A673 (cell line): ENCODE data around the gene SH3RF3. TPM values are rescaled to one million over a fixed set of nuclear protein-coding genes. Genes with fewer than 3 reads are reported as not detected.

ENCODE experiments used
- BruUV-seq: library from RNA; stranded (reverse); fragments of 400-500 nt; replicated peaks from 2 replicates; lab custom pipeline; 2021; lab: Mats Ljungman, UMichigan
- CTCF ChIA-PET: fragments of 300-600 bp; sonication (Branson Sonifier 250); formaldehyde crosslinking; loops from one replicate; lab custom pipeline; 2022; ENCODE audit warnings: antibody characterized with exemption; lab: Charles Lee
- POLR2A ChIA-PET: fragments of 300-600 bp; sonication (Branson Sonifier 250); formaldehyde crosslinking; loops from one replicate; lab custom pipeline; 2022; ENCODE audit warnings: antibody characterized with exemption; ENCODE audit not compliant: low non-redundant PET; lab: Charles Lee
- DNase-seq: peaks from one replicate; pipeline ENCODE4 v3.0.0-alpha.2; 2015; ENCODE audit warnings: low spot score
- H3K27ac ChIP-seq: fragments of 200-600 bp; sonication (generic); 2 replicates; pipeline ENCODE4 v1.5.1; 2016; ENCODE audit warnings: mixed run types, low read depth, mild to moderate bottlenecking, mixed read lengths, antibody characterized with exemption, low read length; ENCODE audit not compliant: poor library complexity, severe bottlenecking
- H3K27me3 ChIP-seq: fragments of 200-600 bp; sonication (generic); replicated peaks from 2 replicates; pipeline ENCODE4 v1.6.1; 2017; ENCODE audit warnings: mixed run types, low read depth, mild to moderate bottlenecking, mixed read lengths, antibody characterized with exemption, low read length; ENCODE audit not compliant: insufficient read depth, poor library complexity
- H3K36me3 ChIP-seq: fragments of 200-600 bp; sonication (generic); 2 replicates; pipeline ENCODE4 v1.6.1; 2016; ENCODE audit warnings: mixed run types, mild to moderate bottlenecking, mixed read lengths, antibody characterized with exemption, low read length; ENCODE audit not compliant: insufficient read depth, poor library complexity, severe bottlenecking
- H3K4me1 ChIP-seq: fragments of 200-600 bp; sonication (generic); 2 replicates; pipeline ENCODE4 v1.6.1; 2017; ENCODE audit warnings: mixed run types, mild to moderate bottlenecking, mixed read lengths, antibody characterized with exemption, low read length; ENCODE audit not compliant: insufficient read depth, poor library complexity, severe bottlenecking
- H3K4me3 ChIP-seq: fragments of 200-600 bp; sonication (generic); 2 replicates; pipeline ENCODE4 v1.5.1; 2016; ENCODE audit warnings: low read depth, mixed run types, mild to moderate bottlenecking, mixed read lengths, low read length; ENCODE audit not compliant: poor library complexity, severe bottlenecking
- H3K9me3 ChIP-seq: fragments of 200-600 bp; sonication (generic); 2 replicates; pipeline ENCODE4 v1.6.1; 2016; ENCODE audit warnings: mixed run types, low read depth, mild to moderate bottlenecking, mixed read lengths, antibody characterized with exemption, low read length; ENCODE audit not compliant: poor library complexity, severe bottlenecking
- CTCF ChIP-seq: fragments of 300-800, 200-600 bp; sonication (generic); conservative IDR thresholded peaks from 2 replicates; pipeline ENCODE4 v1.5.1; 2017; ENCODE audit warnings: low read depth, mild to moderate bottlenecking, antibody characterized with exemption, low read length, moderate library complexity, mixed read lengths
- EZH2 ChIP-seq: fragments of 200-600 bp; sonication (generic); IDR thresholded peaks from 2 replicates; pipeline ENCODE4 v1.6.1; 2017; ENCODE audit warnings: borderline replicate concordance, low read depth, mild to moderate bottlenecking, mixed read lengths, antibody characterized with exemption, low read length; ENCODE audit not compliant: poor library complexity, severe bottlenecking
- intact Hi-C: fragments of 100-400 bp; cut with micrococcal nuclease; formaldehyde crosslinking; loops from one replicate; pipeline ENCODE4 v1.10.0; 2022; ENCODE audit not compliant: unreplicated experiment
- total RNA-seq: library from RNA; stranded (reverse); gene quantifications from 2 replicates; pipeline ENCODE4 v1.2.3, GENCODE V29; 2021

SH3RF3 gene
- total RNA-seq, 1 experiment from 2014 or later, result 0.15 TPM

GRCh38 chr2:109480486-109481195 is 351.6 kb downstream of the SH3RF3 start:
- DNase-seq, result no peak
- Histone ChIP-seq H3K27me3 (no peaks in the 10 kb centered on the region), H3K27ac (no peak overlapping the region), H3K9me3 (no peaks in the 10 kb centered on the region), H3K36me3 (no peaks in the 10 kb centered on the region), H3K4me3 (no peak overlapping the region), H3K4me1 (no peaks in the 10 kb centered on the region)
- ChIA-PET POLR2A (no interaction called here), CTCF (no interaction called here)
- TF ChIP-seq EZH2 (no peak), CTCF (no peak)
- BruUV-seq, result no TSS peak
- intact Hi-C loops, result no loop called here

- Histone ChIP-seq H3K9me3 (no peaks in the 10 kb centered on the region), H3K27me3 (no peaks in the 10 kb centered on the region), H3K36me3 (no peaks in the 10 kb centered on the region), H3K4me1 (no peaks in the 10 kb centered on the region), H3K4me3 (no peak overlapping the region), H3K27ac (no peak overlapping the region)
- intact Hi-C loops, result no loop called here
- DNase-seq, result no peak
- TF ChIP-seq CTCF, result no peak
- no peak for TF ChIP-seq EZH2
- ChIA-PET CTCF (no interaction called here), POLR2A (no interaction called here)
- no TSS peak for BruUV-seq
Measured at GRCh38 chr2:109481196-109481555, 352.2 kb downstream of the SH3RF3 start.

- no peaks in the 10 kb centered on the region for H3K9me3 ChIP-seq
- H3K4me1 ChIP-seq, result no peaks in the 10 kb centered on the region
- TF ChIP-seq CTCF, result no peak
- TF ChIP-seq EZH2, result no peak
- ChIA-PET CTCF (no interaction called here), POLR2A (no interaction called here)
- BruUV-seq, result no TSS peak
- DNase-seq, result no peak
- no peak overlapping the region for H3K4me3 ChIP-seq
- intact Hi-C loops, result no loop called here
- no peak overlapping the region for H3K27ac ChIP-seq
- H3K27me3 ChIP-seq, result no peaks in the 10 kb centered on the region
- H3K36me3 ChIP-seq, result no peaks in the 10 kb centered on the region
Measured at GRCh38 chr2:109481599-109481998, 352.6 kb downstream of the SH3RF3 start.
